Measurements from ENCODE around the gene GOLGA1. TPM values are rescaled to one million over a fixed set of nuclear protein-coding genes. Genes with fewer than 3 reads are reported as not detected.

The GOLGA1 gene
- total and polyA plus RNA-seq, 12 donors: 13.0 to 30.2 (median 23.0) TPM

DNA sequence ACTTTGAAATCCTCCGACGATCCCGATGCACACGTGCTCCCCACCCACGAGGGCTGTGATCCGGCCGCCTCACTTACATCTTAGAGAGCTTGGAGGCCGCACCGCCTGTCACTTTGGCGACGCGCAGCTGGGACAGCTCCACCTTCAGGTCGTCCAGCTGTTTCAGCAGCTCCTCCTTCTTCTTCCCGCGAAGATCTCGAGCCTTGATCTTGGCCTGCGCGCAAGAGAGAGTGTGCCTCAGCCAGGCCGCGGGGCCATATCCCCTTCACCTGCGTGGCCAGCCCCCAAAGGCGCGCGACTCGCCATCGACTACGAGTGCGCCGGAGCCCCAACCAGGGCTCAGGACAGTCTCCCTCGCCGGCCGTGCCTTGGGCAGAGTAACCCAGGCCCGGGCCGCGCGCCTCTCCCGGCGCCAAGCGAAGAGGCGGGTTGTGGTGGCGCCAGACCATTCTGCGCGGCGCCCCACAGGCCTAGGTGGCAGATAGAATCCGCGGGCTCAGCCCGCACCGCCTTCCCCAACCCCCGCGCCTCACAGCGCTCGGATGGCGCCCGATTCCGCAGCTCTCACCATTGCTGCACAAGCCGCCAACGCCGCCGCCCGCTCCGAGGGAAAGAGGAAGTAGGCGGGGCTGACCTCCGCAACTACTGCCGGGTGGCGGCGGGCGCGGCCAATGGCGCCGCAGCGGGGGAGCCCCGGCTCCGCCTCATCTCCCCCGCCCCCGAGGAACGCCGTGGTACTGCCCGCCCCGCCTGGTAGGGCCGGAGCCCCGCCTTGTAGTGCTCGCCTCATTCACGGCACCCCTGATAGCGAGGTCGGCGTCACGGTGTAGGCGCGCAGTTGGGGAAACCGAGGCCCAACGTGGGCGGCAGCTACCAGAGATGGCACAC is 79.3 kb downstream of the GOLGA1 start, which contains the start of the genes ARPC5L and RPL35:
Gene ARPC5L, plus strand, starts transcription at position 789 of the 888 bp plus-strand sequence. CDS start 7,161 bp downstream, outside the sequence.
Gene RPL35, minus strand, starts transcription at position 616 of the 888 bp plus-strand sequence. Its CDS starts 45 bp downstream, at position 571.
- TF ChIP-seq, protein P1, sequence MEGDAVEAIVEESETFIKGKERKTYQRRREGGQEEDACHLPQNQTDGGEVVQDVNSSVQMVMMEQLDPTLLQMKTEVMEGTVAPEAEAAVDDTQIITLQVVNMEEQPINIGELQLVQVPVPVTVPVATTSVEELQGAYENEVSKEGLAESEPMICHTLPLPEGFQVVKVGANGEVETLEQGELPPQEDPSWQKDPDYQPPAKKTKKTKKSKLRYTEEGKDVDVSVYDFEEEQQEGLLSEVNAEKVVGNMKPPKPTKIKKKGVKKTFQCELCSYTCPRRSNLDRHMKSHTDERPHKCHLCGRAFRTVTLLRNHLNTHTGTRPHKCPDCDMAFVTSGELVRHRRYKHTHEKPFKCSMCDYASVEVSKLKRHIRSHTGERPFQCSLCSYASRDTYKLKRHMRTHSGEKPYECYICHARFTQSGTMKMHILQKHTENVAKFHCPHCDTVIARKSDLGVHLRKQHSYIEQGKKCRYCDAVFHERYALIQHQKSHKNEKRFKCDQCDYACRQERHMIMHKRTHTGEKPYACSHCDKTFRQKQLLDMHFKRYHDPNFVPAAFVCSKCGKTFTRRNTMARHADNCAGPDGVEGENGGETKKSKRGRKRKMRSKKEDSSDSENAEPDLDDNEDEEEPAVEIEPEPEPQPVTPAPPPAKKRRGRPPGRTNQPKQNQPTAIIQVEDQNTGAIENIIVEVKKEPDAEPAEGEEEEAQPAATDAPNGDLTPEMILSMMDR (IDR thresholded peaks at IDR 0.05): peak in 5 of 6 experiments; percentile 14 to 45 (median 22)
- TF ChIP-seq POLR2A (IDR thresholded peaks at IDR 0.05): peak; percentile 75 to 81
- H3K4me3 ChIP-seq: peak within 1 kb of the TSS; percentile 37 to 94 (median 62)
- DNase-seq: peak; percentile 94 to 97 (median 95)
- peaks cover 15 to 36% of the 10 kb centered on the region in 2 donors for H3K4me1 ChIP-seq (replicated peaks in 1 of 2)
- 0% methylated on average over 4 to 92 of the region's 92 CpGs for WGBS, 4 donors
- H3K27me3 ChIP-seq: no peaks in the 10 kb centered on the region
- peaks cover 0 to 38% of the 10 kb centered on the region in 2 donors for H3K36me3 ChIP-seq (replicated peaks in 1 of 2)
- intact Hi-C loops (cut with DNase I): loop anchor here in 1 of 2 donors (10.0 kb wide), 1 partner anchor 283 kb away; the partner anchor contains the start of gene SCAI
- H3K27ac ChIP-seq: peak within 1 kb of the TSS; percentile 70 to 93 (median 92)
- no peaks in the 10 kb centered on the region for H3K9me3 ChIP-seq (replicated peaks in 1 of 3)

DNA sequence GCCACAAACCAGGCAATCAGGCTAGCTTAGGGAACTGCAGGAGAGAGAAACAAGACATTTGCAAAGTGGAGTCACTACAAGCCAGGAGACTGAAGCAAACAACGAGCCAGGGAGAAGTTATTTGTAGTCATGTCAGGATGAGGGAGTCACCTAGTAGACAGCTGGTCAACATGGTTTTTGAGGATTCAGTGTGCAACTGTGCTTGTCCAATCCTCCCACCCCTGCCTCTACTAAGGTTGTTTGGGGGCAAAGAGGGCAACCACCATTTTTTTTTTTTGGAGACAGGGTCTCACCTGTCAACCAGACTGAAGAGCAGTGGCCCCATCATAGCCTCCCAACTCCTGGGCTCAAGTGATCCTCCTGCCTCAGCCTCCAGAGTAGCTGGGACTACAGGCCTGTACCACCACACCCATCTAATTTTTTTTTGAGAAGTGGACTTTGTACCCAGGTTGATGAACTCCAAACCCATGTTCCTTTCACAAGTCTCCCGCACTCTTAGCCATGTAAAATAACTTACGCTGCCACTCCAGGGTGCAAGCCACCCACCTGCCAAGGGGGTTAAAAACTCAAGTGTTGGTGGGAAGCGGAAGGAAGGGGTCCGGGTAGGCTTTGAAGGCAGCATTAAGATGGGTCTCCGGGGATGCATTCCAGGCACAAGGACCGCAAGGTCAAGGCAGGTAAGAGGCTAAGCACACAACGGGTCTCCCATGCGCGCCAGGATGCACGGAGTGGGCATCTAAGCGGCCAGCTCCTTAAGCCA is 80.1 kb downstream of the GOLGA1 start:
- intact Hi-C loops (cut with DNase I): loop anchor here in 1 of 2 donors (10.0 kb wide), 1 partner anchor 284 kb away; the partner anchor contains the start of gene SCAI
- no peak for DNase-seq
- peaks cover 15 to 36% of the 10 kb centered on the region in 2 donors for H3K4me1 ChIP-seq (replicated peaks in 1 of 2)
- peaks cover 0 to 38% of the 10 kb centered on the region in 2 donors for H3K36me3 ChIP-seq (replicated peaks in 1 of 2)
- no peaks in the 10 kb centered on the region for H3K27me3 ChIP-seq
- TF ChIP-seq, protein P1 (IDR thresholded peaks at IDR 0.05): no peak
- TF ChIP-seq POLR2A (IDR thresholded peaks at IDR 0.05): no peak
- H3K4me3 ChIP-seq: peak overlapping the region in 3 of 4 donors; percentile 37 to 94 (median 81)
- H3K27ac ChIP-seq: peak overlapping the region in 3 of 5 donors; percentile 92 to 93 (median 93)
- 12 to 24% (median 13%) methylated on average over 9 to 12 of the region's 12 CpGs for WGBS, 4 donors
- no peaks in the 10 kb centered on the region for H3K9me3 ChIP-seq (replicated peaks in 1 of 3)

DNA sequence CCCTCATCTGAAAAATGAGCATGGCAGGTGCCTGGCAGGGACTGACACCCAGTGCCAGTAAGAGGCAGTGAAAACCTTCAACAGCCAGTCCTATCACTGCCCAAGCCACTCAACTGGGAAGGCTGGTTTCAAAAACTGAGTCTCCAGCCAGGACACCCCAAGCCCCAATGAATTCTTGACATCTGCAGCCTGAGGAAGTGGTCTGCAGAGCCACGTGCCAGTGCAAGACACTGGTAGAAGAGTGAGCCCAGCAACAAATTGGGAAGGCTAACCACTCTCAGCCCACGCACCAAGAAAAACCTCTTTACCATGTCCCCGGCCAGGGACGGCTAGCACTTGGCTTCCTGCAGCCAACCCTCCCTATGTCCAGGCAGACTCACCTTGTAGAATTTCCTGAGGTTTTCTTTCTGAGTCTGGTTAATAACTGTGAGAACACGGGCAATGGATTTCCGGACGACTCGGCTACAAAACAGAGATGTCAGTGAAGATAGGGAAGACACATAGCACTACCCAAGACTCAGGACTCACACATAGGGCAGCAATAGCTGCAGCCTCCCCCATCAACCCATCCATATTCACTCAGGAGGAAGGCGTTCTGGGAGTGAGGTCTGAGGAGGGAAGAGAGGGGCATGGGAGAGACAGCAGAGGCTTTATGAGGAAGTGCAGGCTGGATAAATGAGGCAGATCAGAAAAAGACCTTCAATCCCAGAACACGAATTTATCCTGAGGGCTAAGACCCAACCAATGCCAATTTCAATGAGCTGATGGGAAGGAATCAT is 80.9 kb downstream of the GOLGA1 start:
- intact Hi-C loops (cut with DNase I): loop anchor here (10.0 kb wide), 2 partner anchors 285 to 515 kb away; partner anchors contain the start of gene SCAI (in 1 of the 2)
- H3K36me3 ChIP-seq (replicated peaks in 1 of 2): peaks cover 0 to 38% of the 10 kb centered on the region in 2 donors
- H3K27ac ChIP-seq: no peak overlapping the region
- no peak for TF ChIP-seq POLR2A (IDR thresholded peaks at IDR 0.05)
- TF ChIP-seq, protein P1 (IDR thresholded peaks at IDR 0.05): no peak
- H3K4me3 ChIP-seq: peak overlapping the region in 1 of 4 donors; percentile 94
- no peak for DNase-seq
- H3K27me3 ChIP-seq: no peaks in the 10 kb centered on the region
- WGBS, 4 donors: 36 to 51% (median 43%) methylated on average over 10 of the region's 10 CpGs
- no peaks in the 10 kb centered on the region for H3K9me3 ChIP-seq (replicated peaks in 1 of 3)
- H3K4me1 ChIP-seq (replicated peaks in 1 of 2): peaks cover 15 to 36% of the 10 kb centered on the region in 2 donors
